ENCODE data around the gene DNASE1L2.

- TF ChIP-seq PRDM4 (tag by site-specific recombination; IDR thresholded peaks at IDR 0.05) (no peak), ZNF24 (tag by site-specific recombination; IDR thresholded peaks at IDR 0.05) (no peak), ZNF624 (tag by site-specific recombination; IDR thresholded peaks at IDR 0.05) (no peak), ZNF114 (tag by site-specific recombination; IDR thresholded peaks at IDR 0.05) (no peak), ZNF792 (tag by site-specific recombination; IDR thresholded peaks at IDR 0.05) (no peak), ZNF768 (tag by site-specific recombination; IDR thresholded peaks at IDR 0.05) (no peak)
- TF ChIP-seq, protein P1, sequence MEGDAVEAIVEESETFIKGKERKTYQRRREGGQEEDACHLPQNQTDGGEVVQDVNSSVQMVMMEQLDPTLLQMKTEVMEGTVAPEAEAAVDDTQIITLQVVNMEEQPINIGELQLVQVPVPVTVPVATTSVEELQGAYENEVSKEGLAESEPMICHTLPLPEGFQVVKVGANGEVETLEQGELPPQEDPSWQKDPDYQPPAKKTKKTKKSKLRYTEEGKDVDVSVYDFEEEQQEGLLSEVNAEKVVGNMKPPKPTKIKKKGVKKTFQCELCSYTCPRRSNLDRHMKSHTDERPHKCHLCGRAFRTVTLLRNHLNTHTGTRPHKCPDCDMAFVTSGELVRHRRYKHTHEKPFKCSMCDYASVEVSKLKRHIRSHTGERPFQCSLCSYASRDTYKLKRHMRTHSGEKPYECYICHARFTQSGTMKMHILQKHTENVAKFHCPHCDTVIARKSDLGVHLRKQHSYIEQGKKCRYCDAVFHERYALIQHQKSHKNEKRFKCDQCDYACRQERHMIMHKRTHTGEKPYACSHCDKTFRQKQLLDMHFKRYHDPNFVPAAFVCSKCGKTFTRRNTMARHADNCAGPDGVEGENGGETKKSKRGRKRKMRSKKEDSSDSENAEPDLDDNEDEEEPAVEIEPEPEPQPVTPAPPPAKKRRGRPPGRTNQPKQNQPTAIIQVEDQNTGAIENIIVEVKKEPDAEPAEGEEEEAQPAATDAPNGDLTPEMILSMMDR (tag by site-specific recombination; IDR thresholded peaks at IDR 0.05), result no peak
- TF ChIP-seq, protein P2, sequence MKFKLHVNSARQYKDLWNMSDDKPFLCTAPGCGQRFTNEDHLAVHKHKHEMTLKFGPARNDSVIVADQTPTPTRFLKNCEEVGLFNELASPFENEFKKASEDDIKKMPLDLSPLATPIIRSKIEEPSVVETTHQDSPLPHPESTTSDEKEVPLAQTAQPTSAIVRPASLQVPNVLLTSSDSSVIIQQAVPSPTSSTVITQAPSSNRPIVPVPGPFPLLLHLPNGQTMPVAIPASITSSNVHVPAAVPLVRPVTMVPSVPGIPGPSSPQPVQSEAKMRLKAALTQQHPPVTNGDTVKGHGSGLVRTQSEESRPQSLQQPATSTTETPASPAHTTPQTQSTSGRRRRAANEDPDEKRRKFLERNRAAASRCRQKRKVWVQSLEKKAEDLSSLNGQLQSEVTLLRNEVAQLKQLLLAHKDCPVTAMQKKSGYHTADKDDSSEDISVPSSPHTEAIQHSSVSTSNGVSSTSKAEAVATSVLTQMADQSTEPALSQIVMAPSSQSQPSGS (tag by site-specific recombination; IDR thresholded peaks at IDR 0.05; ENCODE audit: low read depth), result no peak
- TF ChIP-seq, protein P3, sequence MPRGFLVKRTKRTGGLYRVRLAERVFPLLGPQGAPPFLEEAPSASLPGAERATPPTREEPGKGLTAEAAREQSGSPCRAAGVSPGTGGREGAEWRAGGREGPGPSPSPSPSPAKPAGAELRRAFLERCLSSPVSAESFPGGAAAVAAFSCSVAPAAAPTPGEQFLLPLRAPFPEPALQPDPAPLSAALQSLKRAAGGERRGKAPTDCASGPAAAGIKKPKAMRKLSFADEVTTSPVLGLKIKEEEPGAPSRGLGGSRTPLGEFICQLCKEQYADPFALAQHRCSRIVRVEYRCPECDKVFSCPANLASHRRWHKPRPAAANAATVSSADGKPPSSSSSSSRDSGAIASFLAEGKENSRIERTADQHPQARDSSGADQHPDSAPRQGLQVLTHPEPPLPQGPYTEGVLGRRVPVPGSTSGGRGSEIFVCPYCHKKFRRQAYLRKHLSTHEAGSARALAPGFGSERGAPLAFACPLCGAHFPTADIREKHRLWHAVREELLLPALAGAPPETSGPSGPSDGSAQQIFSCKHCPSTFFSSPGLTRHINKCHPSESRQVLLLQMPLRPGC (tag by site-specific recombination; IDR thresholded peaks at IDR 0.05), result no peak
- TF ChIP-seq, protein P4, sequence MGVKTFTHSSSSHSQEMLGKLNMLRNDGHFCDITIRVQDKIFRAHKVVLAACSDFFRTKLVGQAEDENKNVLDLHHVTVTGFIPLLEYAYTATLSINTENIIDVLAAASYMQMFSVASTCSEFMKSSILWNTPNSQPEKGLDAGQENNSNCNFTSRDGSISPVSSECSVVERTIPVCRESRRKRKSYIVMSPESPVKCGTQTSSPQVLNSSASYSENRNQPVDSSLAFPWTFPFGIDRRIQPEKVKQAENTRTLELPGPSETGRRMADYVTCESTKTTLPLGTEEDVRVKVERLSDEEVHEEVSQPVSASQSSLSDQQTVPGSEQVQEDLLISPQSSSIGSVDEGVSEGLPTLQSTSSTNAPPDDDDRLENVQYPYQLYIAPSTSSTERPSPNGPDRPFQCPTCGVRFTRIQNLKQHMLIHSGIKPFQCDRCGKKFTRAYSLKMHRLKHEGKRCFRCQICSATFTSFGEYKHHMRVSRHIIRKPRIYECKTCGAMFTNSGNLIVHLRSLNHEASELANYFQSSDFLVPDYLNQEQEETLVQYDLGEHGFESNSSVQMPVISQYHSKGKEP (tag by site-specific recombination; IDR thresholded peaks at IDR 0.05), result no peak
- TF ChIP-seq, protein P5, sequence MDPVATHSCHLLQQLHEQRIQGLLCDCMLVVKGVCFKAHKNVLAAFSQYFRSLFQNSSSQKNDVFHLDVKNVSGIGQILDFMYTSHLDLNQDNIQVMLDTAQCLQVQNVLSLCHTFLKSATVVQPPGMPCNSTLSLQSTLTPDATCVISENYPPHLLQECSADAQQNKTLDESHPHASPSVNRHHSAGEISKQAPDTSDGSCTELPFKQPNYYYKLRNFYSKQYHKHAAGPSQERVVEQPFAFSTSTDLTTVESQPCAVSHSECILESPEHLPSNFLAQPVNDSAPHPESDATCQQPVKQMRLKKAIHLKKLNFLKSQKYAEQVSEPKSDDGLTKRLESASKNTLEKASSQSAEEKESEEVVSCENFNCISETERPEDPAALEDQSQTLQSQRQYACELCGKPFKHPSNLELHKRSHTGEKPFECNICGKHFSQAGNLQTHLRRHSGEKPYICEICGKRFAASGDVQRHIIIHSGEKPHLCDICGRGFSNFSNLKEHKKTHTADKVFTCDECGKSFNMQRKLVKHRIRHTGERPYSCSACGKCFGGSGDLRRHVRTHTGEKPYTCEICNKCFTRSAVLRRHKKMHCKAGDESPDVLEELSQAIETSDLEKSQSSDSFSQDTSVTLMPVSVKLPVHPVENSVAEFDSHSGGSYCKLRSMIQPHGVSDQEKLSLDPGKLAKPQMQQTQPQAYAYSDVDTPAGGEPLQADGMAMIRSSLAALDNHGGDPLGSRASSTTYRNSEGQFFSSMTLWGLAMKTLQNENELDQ (tag by site-specific recombination; IDR thresholded peaks at IDR 0.05; ENCODE audit: low read depth), result no peak
- TF ChIP-seq, protein P6, sequence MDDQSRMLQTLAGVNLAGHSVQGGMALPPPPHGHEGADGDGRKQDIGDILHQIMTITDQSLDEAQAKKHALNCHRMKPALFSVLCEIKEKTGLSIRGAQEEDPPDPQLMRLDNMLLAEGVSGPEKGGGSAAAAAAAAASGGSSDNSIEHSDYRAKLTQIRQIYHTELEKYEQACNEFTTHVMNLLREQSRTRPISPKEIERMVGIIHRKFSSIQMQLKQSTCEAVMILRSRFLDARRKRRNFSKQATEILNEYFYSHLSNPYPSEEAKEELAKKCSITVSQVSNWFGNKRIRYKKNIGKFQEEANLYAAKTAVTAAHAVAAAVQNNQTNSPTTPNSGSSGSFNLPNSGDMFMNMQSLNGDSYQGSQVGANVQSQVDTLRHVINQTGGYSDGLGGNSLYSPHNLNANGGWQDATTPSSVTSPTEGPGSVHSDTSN (CRISPR knock-in tag; IDR thresholded peaks at IDR 0.05), result no peak
Observed at GRCh38 chr16:2190659-2191445, 45.4 kb upstream of the DNASE1L2 start.

All from HEK293 (cell line).